ENCODE results near the gene ARSB. TPM values are rescaled to one million over a fixed set of nuclear protein-coding genes. Genes with fewer than 3 reads are reported as not detected.

The ARSB gene
- total and polyA plus RNA-seq, 10 of the 15 experiments (the other 5 are each of a cell fraction or from before 2014, with no cell fraction given), result 1.2 to 8.2 (median 6.1) TPM

DNA sequence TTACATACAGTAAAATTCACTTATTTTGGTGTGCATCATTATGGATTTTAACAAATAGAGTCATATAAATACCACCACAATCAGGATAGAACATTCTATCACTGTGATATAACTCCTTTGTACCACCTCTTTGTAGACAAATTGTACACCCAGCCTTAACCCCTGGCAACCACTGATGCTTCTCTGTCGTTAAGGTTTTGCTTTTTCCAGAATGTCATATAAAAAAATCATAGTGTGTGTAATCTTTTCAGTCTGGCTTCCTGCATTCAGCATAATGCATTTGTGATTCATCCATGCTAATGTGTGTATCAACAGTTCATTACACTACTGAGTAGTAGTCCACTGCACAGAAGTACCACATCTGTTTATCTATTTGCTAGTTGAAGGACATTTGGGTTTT lies 81.2 kb downstream of the ARSB start:
- in situ Hi-C loops (cut with MboI), result no loop called here
- RAD21 ChIA-PET (ENCODE audit: unreplicated experiment), result interaction anchor here (1.0 to 1.2 kb wide), 2 partner anchors 20 to 62 kb away, joined by 3 to 4 read pairs; no protein-coding TSS in a partner anchor

More for the DNA sequence above, 81.2 kb downstream of the ARSB start:
- Histone ChIP-seq H3K4me1 (ENCODE audit: control insufficient read depth, insufficient read depth, low read length) (peaks cover 32% of the 10 kb centered on the region), H3K79me2 (ENCODE audit: control insufficient read depth, insufficient read depth, low read length) (no peaks in the 10 kb centered on the region), H3K36me3 (ENCODE audit: control insufficient read depth in 2 of 2, insufficient read depth in 2 of 2, low read length in 1 of 2) (no peaks in the 10 kb centered on the region), H3K9ac (ENCODE audit: control insufficient read depth, insufficient read depth, low read length) (no peak overlapping the region), H3K27me3 (replicated peaks in 1 of 2; ENCODE audit: control insufficient read depth in 2 of 2, insufficient read depth in 2 of 2, low read length in 1 of 2) (no peaks in the 10 kb centered on the region), H3K27ac (ENCODE audit: control insufficient read depth, insufficient read depth) (no peak overlapping the region), H4K20me1 (ENCODE audit: control insufficient read depth, insufficient read depth) (no peaks in the 10 kb centered on the region), H3K4me2 (ENCODE audit: control insufficient read depth, insufficient read depth) (no peak overlapping the region), H2AFZ (ENCODE audit: control insufficient read depth, low read depth, low read length) (no peak overlapping the region), H3K9me3 (replicated peaks; ENCODE audit: control insufficient read depth, insufficient read depth, low read length) (no peaks in the 10 kb centered on the region; the same call in 2 of the 3 replicates), H3K4me3 (no peak overlapping the region)
- no peak for TF ChIP-seq SP1 (IDR thresholded peaks at IDR 0.05; ENCODE audit: low read depth, low read length)
- no peak for TF ChIP-seq NBN (IDR thresholded peaks at IDR 0.05)
- TF ChIP-seq HDAC2 (IDR thresholded peaks at IDR 0.05), result no peak
- TF ChIP-seq CREM (IDR thresholded peaks at IDR 0.05; ENCODE audit: low read depth), result no peak
- TF ChIP-seq BACH1 (IDR thresholded peaks at IDR 0.05; ENCODE audit: borderline replicate concordance), result no peak
- TF ChIP-seq CHD1 (IDR thresholded peaks at IDR 0.05; ENCODE audit: low read depth, low read length), result no peak
- no peak for TF ChIP-seq CBX5 (IDR thresholded peaks at IDR 0.05; ENCODE audit: low read depth)
- TF ChIP-seq CBX3 (IDR thresholded peaks at IDR 0.05; ENCODE audit: borderline replicate concordance, low read depth), result no peak
- TF ChIP-seq, protein P1, sequence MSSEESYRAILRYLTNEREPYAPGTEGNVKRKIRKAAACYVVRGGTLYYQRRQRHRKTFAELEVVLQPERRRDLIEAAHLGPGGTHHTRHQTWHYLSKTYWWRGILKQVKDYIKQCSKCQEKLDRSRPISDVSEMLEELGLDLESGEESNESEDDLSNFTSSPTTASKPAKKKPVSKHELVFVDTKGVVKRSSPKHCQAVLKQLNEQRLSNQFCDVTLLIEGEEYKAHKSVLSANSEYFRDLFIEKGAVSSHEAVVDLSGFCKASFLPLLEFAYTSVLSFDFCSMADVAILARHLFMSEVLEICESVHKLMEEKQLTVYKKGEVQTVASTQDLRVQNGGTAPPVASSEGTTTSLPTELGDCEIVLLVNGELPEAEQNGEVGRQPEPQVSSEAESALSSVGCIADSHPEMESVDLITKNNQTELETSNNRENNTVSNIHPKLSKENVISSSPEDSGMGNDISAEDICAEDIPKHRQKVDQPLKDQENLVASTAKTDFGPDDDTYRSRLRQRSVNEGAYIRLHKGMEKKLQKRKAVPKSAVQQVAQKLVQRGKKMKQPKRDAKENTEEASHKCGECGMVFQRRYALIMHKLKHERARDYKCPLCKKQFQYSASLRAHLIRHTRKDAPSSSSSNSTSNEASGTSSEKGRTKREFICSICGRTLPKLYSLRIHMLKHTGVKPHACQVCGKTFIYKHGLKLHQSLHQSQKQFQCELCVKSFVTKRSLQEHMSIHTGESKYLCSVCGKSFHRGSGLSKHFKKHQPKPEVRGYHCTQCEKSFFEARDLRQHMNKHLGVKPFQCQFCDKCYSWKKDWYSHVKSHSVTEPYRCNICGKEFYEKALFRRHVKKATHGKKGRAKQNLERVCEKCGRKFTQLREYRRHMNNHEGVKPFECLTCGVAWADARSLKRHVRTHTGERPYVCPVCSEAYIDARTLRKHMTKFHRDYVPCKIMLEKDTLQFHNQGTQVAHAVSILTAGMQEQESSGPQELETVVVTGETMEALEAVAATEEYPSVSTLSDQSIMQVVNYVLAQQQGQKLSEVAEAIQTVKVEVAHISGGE (CRISPR knock-in tag; IDR thresholded peaks at IDR 0.05), result no peak
- no peak for TF ChIP-seq SMAD5 (IDR thresholded peaks at IDR 0.05; ENCODE audit: low read depth)
- no peak for TF ChIP-seq STAT1 (conservative IDR thresholded peaks at IDR 0.05)
- no peak for TF ChIP-seq ZBTB4 (CRISPR knock-in tag; IDR thresholded peaks at IDR 0.05)
- TF ChIP-seq, protein P2, sequence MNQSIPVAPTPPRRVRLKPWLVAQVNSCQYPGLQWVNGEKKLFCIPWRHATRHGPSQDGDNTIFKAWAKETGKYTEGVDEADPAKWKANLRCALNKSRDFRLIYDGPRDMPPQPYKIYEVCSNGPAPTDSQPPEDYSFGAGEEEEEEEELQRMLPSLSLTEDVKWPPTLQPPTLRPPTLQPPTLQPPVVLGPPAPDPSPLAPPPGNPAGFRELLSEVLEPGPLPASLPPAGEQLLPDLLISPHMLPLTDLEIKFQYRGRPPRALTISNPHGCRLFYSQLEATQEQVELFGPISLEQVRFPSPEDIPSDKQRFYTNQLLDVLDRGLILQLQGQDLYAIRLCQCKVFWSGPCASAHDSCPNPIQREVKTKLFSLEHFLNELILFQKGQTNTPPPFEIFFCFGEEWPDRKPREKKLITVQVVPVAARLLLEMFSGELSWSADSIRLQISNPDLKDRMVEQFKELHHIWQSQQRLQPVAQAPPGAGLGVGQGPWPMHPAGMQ (IDR thresholded peaks at IDR 0.05; ENCODE audit: borderline replicate concordance), result no peak
- intact Hi-C loops (cut with micrococcal nuclease; ENCODE audit: unreplicated experiment), result no loop called here
- ChIA-PET SMC1A (ENCODE audit: uncharacterized antibody, unreplicated experiment) (interaction anchor here (1.4 to 6.8 kb wide), 6 partner anchors 9 to 229 kb away, joined by 3 to 143 read pairs (median 27); no protein-coding TSS in a partner anchor), POLR2A (interaction anchor here (0.7 kb wide), 1 partner anchor 271 kb away, joined by 5 read pairs; no protein-coding TSS in a partner anchor), CTCF (interaction anchor here (0.8 to 9.1 kb wide), 4 partner anchors 58 to 186 kb away, joined by 3 to 268 read pairs (median 63); no protein-coding TSS in a partner anchor)
- ATAC-seq (no peak), DNase-seq (ENCODE audit: low read depth, low spot score) (no peak), FAIRE-seq (no peak)
- no TSS peak for BruUV-seq (replicated peaks)
- WGBS (ENCODE audit: insufficient coverage, insufficient replicate concordance, low lambda C conversion rate, missing lambda C conversion rate), result 100% methylated on average over 1 of the region's 1 CpG

All from GM12878 (cell line).